ENCODE data around the gene USE1.

USE1 gene

GRCh38 chr19:17205237-17206140 is 9.7 kb upstream of the USE1 start:
- peak; percentile 56 for DNase-seq (ENCODE audit: low read depth)

- no peak for DNase-seq (ENCODE audit: low read depth)
Observed at GRCh38 chr19:17206736-17207581, 8.2 kb upstream of the USE1 start.

- DNase-seq (ENCODE audit: low read depth) = peak; percentile 53
Observed at GRCh38 chr19:17209126-17210036, 5.8 kb upstream of the USE1 start.

GRCh38 chr19:17210296-17210695 is 4.9 kb upstream of the USE1 start:
- DNase-seq (ENCODE audit: low read depth) = no peak

GRCh38 chr19:17211547-17212446 is 3.4 kb upstream of the USE1 start:
- no peak for DNase-seq (ENCODE audit: low read depth)

GRCh38 chr19:17213334-17213733 is 1.8 kb upstream of the USE1 start:
- DNase-seq (ENCODE audit: low read depth) = no peak

- DNase-seq (ENCODE audit: low read depth) = no peak
Observed at GRCh38 chr19:17214508-17215126, 540 bp upstream of the USE1 start.

GRCh38 chr19:17216058-17216670 is 1.0 kb downstream of the USE1 start:
- DNase-seq (ENCODE audit: low read depth) = no peak

- DNase-seq (ENCODE audit: low read depth) = no peak
Observed at GRCh38 chr19:17219286-17219685, 4.1 kb downstream of the USE1 start.

- peak; percentile 82 for DNase-seq (ENCODE audit: low read depth)
Observed at GRCh38 chr19:17220207-17220758, 5.1 kb downstream of the USE1 start.

GRCh38 chr19:17225053-17225452 is 9.9 kb downstream of the USE1 start:
- no peak for DNase-seq (ENCODE audit: low read depth)

GRCh38 chr19:17226002-17226933 is 11.1 kb downstream of the USE1 start, which contains the start of gene OCEL1:
Gene OCEL1 (plus strand): TSS chr19:17226226. CDS start chr19:17226248, 22 bp downstream.
- DNase-seq (ENCODE audit: low read depth) = peak; percentile 97

- DNase-seq (ENCODE audit: low read depth) = no peak
Observed at GRCh38 chr19:17227798-17228367, 12.7 kb downstream of the USE1 start.

GRCh38 chr19:17229890-17230289 is 14.7 kb downstream of the USE1 start:
- DNase-seq (ENCODE audit: low read depth) = no peak

GRCh38 chr19:17232258-17232657 is 17.1 kb downstream of the USE1 start:
- no peak for DNase-seq (ENCODE audit: low read depth)

GRCh38 chr19:17234911-17235299 is 19.7 kb downstream of the USE1 start:
- DNase-seq (ENCODE audit: low read depth) = peak; percentile 47

GRCh38 chr19:17235300-17235970 is 20.3 kb downstream of the USE1 start:
- peak; percentile 74 for DNase-seq (ENCODE audit: low read depth)

All from amniotic epithelial cell (primary cell).